NCI-H187 (cell line): ENCODE measurements around the gene VCPKMT.
"Not testable (repeated sequence)": the region's sequence is repeated elsewhere in the genome, so short reads cannot be mapped to it uniquely, and the experiment has no call there.

Source experiments
- DNase-seq, 2 experiments: peaks; one replicate each; lab custom pipeline; 2025; lab: John Stamatoyannopoulos, UW

Gene VCPKMT

GRCh38 chr14:50092006-50092555, 24.3 kb downstream of the VCPKMT start:
- no peak for DNase-seq

GRCh38 chr14:50091240-50091913, 25.0 kb downstream of the VCPKMT start:
- no peak for DNase-seq

GRCh38 chr14:50089208-50089607, 27.2 kb downstream of the VCPKMT start:
- DNase-seq: no peak

GRCh38 chr14:50088731-50089130, 27.6 kb downstream of the VCPKMT start:
- DNase-seq: no peak

GRCh38 chr14:50088117-50088515, 28.3 kb downstream of the VCPKMT start:
- no peak for DNase-seq

- DNase-seq: no peak
These were observed 28.8 kb downstream of the VCPKMT start for GRCh38 chr14:50087341-50088116.

GRCh38 chr14:50086321-50086711, 30.1 kb downstream of the VCPKMT start:
- no peak for DNase-seq

DNA sequence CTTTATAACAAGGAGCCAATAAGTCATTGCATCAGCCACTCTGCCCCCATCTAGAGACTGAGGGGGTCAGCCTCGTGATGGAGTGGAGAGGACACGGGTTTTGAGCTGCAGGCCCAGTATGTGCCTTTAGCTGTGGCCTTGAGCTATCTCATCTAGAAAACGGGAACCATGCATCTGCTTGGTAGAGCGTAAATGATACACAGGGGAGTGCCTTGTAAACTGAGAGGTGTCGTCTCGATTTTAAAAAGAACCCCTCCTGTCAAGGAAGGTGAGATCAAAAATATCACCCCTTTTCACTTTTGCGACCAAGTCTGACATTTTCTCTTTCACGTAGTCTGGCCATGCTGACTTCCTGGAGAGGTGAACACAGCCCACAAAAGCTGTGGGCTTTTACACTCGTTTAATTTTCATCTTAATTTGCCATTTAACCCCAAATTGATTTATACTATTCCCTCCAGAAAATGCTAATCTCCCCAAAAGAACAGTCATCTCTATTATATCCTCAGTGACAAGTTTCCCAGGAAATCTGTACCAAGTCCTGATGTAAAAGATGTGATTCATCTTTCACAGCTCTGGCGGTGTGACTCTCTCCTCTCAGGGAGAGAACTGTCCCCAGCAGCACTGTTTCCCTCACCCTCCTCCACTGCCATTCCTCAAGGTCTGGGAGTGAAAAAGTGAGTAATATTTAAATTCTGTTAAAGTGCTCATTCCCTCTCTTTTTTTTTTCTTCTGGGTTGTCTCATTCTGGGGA, 30.6 kb downstream of the VCPKMT start:
- no peak for DNase-seq

DNA sequence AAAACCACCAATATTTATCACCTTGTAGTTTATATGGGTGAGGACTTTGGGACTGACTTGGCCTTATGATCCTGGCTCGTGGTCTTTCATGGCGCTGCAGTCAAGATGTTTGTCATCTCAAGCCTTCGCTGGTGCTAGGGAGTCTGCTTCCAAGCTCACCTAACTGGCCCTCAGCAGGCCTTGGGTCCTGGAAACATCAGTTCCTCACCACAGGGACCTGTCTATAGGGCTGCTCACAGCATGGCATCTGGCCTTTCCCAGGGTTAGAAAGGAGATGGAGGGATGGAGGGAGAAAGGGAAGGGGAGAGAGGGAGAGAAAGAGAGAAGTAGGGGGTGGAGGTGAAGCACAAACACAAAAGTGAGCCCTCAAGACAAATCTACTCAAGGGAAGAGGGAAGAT, 31.7 kb downstream of the VCPKMT start:
- DNase-seq: no peak

- no peak for DNase-seq
These were observed 32.7 kb downstream of the VCPKMT start for GRCh38 chr14:50083467-50084337.

DNA sequence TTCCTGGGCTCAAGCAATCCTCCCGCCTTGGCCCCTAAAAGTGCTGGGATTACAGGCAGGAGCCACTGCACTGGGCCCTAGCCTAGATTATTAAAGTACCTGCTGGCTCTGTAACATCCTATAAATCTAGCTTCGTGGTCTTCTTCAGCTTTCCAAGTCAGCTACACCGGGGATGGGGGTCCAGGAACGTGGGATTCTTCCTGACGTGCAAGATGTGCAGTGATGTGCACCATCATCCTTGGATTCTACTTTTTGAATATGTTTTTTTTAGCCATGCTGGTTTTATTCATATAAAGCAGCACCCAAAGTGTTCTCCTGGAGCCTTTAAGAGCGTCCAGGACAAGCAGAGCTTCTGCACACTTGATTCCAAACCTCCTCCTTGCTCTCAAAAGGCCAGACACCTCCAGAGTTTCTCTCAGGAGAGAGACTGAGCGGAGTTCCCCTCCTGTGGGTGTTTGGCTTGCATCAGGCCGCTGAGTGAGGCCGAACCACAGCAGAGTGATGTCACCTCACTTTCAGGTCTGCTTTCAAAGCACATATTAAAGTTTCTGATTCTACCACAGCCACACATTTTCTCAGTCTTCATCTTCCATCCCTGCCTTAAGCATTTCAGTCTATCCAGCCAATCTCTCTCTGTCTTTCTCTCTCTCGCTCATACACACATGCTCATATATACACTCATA, 33.4 kb downstream of the VCPKMT start:
- no peak for DNase-seq

GRCh38 chr14:50082308-50082742, 34.0 kb downstream of the VCPKMT start:
- DNase-seq: no peak

DNA sequence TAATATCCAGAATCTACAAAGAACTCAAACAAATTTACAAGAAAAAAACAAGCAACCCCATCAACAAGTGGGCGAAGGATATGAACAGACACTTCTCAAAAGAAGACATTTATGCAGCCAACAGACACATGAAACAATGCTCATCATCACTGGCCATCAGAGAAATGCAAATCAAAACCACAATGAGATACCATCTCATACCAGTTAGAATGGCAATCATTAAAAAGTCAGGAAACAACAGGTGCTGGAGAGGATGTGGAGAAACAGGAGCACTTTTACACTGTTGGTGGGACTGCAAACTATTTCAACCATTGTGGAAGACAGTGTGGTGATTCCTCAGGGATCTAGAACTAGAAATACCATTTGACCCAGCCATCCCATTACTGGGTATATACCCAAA, 37.3 kb downstream of the VCPKMT start:
- not testable (repeated sequence) for DNase-seq

DNA sequence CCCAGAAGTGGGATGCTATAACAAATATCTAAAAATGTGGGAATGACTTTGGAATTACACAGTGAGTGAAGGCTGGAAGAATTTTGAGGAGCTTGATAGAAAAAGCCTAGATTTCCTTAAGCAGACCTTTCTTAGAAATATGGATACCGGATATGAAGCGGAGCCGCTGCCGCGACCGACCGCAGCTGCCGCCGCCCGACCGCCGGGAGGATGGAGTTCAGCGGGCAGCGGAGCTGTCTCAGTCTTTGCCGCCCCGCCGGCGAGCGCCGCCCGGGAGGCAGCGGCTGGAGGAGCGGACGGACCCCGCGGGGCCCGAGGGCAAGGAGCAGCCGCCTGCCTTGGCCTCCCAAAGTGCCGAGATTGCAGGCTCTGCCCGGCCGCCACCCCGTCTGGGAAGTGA, 42.7 kb downstream of the VCPKMT start:
- DNase-seq: not testable (repeated sequence)

- no peak for DNase-seq
These were observed 44.0 kb downstream of the VCPKMT start for GRCh38 chr14:50072395-50072794.

GRCh38 chr14:50070840-50071548, 45.4 kb downstream of the VCPKMT start:
- DNase-seq: no peak

GRCh38 chr14:50070230-50070629, 46.1 kb downstream of the VCPKMT start:
- no peak for DNase-seq

- DNase-seq: no peak
These were observed 47.0 kb downstream of the VCPKMT start for GRCh38 chr14:50069325-50069724.

GRCh38 chr14:50068496-50068895, 47.9 kb downstream of the VCPKMT start:
- DNase-seq: no peak
